Hematopoietic multipotent progenitor cell treated with erythropoietin and hydrocortisone succinate and interleukin-3 and kit ligand, for 15 days (in vitro differentiated cells): ENCODE data around the gene PSMD14.

Experiments used
- DNase-seq: peaks from one replicate; pipeline ENCODE4 v3.0.0-alpha.2; 2015; ENCODE audit warnings: low spot score

Gene PSMD14

GRCh38 chr2:161419638-161420190 is 111.5 kb downstream of the PSMD14 start:
- no peak for DNase-seq

GRCh38 chr2:161420406-161421074 is 112.3 kb downstream of the PSMD14 start:
- DNase-seq = no peak

GRCh38 chr2:161421686-161422085 is 113.5 kb downstream of the PSMD14 start:
- DNase-seq = no peak

- DNase-seq = no peak
These were observed 114.7 kb downstream of the PSMD14 start for GRCh38 chr2:161422816-161423403.

- no peak for DNase-seq
These were observed 115.5 kb downstream of the PSMD14 start for GRCh38 chr2:161423421-161424393.

- DNase-seq = no peak
These were observed 116.2 kb downstream of the PSMD14 start for GRCh38 chr2:161424394-161424769.

GRCh38 chr2:161424891-161425727 is 116.9 kb downstream of the PSMD14 start:
- DNase-seq = no peak

GRCh38 chr2:161425728-161426454 is 117.7 kb downstream of the PSMD14 start:
- DNase-seq = no peak

GRCh38 chr2:161426455-161426921 is 118.3 kb downstream of the PSMD14 start:
- no peak for DNase-seq

GRCh38 chr2:161426922-161427663 is 118.9 kb downstream of the PSMD14 start:
- no peak for DNase-seq

GRCh38 chr2:161427664-161428587 is 119.7 kb downstream of the PSMD14 start:
- no peak for DNase-seq

GRCh38 chr2:161430386-161430785 is 122.2 kb downstream of the PSMD14 start:
- DNase-seq = no peak

- DNase-seq = no peak
These were observed 123.9 kb downstream of the PSMD14 start for GRCh38 chr2:161432107-161432506.

GRCh38 chr2:161434118-161434517 is 125.9 kb downstream of the PSMD14 start:
- DNase-seq = no peak

GRCh38 chr2:161436411-161436810 is 128.2 kb downstream of the PSMD14 start:
- DNase-seq = no peak

- no peak for DNase-seq
These were observed 130.4 kb downstream of the PSMD14 start for GRCh38 chr2:161438598-161438997.

GRCh38 chr2:161445097-161445496 is 136.9 kb downstream of the PSMD14 start:
- no peak for DNase-seq

- DNase-seq = no peak
These were observed 140.2 kb downstream of the PSMD14 start for GRCh38 chr2:161448431-161448830.
